HG03060 (cell line): ENCODE data around the gene TLN1.

Experiments
- ATAC-seq: cut with Tn5 transposase; IDR thresholded peaks from one replicate; pipeline ENCODE4 v1.9.1; 2021; ENCODE audit warnings: low read depth, moderate number of reproducible peaks; ENCODE audit not compliant: unreplicated experiment

Gene TLN1

DNA sequence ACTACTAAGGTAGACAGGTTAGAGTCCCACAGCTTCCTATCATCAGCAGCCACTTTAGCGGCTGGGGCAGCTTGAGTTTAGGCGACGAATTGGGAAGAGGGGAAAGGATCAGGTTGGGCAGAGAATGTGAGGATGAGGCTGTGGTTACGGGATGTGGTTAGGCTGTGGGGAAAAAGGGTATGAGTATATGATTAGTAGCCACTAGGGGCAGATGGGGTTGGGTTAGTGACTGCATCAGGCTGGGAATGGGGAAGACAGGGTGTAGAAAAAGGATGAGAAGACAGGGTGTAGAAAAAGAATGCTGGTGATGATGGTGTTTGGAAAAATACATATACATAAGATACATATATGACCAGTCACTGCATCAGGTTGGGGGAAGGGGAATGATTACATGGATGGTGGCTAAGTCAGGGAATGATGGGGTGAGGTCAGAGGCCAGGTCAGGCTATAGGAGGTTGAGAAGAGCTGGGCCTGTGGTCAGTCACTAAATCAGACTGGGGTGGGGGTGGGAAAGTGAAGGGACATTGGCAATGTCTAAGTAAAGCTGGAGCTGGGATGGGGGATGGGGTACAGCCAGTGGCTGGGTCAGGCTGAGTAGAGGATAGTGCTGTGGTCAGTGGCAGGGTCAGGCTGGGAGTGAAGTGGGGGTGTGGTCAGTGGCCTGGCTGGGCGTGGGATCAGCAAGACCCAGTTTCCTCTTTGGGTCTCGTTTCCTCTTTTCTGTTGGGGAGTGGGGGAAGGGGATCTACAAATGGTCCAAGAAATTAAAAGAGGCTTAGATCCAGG lies 2.1 kb downstream of the TLN1 start:
- no peak for ATAC-seq

DNA sequence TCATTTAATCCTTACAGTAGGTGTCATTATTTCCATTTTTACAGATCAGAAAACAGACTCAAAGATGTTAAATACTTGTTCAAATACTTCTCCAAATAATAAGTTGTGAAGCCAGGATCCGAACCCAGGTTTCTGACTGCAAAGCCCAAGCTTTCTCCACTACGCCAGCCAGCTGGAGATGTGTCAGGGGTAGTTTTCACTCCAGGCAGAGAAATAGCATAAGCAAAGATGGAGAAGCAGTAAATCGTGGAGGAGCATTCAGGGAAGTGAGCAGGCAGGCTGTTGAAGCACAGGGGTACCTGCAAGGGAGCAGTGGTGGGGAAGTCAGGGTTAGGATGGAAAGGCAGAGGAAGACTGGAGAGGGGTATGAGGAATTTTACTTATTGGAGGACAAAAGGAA lies 2.9 kb downstream of the TLN1 start:
- ATAC-seq = no peak

DNA sequence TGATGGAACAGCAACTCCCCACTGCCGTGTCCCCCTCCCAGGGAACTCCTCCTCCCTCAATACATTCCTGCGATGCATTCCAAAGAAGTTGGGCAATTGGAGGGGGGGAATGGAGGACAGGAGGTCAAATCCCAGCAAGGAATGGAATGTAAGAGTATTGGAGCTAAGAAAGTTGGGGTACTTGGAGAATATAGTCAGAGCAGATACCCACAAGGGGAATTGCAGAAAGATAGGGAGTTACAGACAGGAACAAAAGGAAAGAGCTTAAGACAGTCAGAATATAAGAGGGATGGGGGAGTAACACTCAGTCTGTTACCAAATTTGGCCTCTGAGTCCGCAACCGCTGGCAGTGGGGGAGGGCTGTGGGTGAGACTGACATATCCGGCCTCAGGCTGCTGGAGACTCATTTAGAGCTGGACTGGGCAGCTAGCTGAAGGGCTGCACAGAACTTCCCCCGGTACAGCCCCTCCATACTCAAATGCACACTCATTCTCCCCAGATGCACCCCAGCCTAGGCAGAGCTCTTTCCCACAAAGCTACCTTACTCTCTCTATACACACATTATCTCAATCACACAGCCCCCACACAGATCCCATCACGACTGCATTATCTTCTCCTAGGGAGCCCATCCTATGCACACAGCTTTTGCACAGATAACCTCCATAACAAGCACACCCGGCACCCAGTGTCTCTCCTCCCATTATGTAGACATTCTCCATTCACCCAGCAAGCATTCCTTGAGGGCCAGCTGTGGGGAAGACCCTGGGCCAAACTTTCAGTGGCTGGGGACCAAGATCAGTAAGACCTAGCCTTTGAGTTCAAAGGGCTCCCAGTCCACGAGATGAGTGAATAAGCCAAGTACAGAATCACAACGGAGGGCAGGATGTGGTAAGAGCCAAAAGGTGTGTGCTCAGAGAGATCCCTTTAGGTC lies 3.7 kb downstream of the TLN1 start:
- no peak for ATAC-seq

DNA sequence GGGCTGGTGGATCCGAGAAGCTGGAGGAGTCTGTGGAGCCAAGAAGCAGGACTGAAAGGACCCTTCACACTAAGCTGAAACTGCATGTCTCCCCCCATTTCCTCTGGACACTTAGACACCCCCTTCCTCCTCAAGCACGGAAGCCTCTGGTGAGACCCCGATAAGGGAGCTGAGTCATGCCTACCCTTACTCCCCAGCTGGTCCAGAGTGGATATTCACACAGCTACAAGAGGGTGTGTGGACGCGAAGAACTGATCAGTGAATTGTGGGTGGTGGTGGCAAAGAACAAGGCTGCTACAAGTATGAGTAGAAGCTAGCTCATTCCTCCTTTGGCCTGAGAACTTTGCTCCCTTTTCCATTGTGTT lies 4.3 kb downstream of the TLN1 start:
- no peak for ATAC-seq

DNA sequence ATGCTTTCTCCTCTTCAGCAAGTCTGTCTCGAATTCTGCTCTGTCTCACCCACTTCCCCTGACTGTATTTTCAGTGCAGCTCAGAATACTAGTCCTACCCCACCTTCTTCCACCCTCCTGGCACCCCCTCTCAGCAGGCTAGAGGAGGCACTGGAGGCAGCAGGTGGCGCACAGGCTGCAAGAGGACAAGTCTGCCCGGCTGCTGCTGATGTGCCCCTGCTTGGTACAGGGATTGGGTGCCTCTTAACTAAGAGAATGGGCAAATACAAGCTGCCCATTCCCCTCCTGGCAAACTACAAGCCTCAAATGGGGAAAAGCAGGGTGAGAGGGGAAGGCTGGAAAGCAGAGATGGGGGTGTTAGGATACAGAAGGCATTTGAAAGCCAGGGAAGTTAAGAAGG lies 5.1 kb downstream of the TLN1 start:
- no peak for ATAC-seq

DNA sequence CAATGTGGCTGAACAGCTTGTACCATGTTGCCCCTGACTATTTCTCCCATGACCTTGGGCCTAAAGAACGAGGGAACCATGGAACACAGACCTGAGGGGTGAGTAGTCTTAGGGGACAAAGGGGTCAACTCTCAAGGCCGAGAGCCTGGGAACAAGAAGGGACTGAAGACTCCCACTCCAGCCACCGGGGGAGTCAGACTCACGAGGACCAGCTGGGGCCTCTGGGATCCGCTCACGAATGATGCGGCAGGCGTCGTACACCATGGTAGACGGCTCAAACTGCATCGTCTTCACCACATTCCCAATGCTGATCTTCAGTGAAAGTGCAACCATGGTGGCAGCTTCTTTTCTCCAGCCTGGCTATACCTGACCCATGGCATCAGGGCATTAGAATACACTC lies 6.6 kb downstream of the TLN1 start:
- no peak for ATAC-seq

DNA sequence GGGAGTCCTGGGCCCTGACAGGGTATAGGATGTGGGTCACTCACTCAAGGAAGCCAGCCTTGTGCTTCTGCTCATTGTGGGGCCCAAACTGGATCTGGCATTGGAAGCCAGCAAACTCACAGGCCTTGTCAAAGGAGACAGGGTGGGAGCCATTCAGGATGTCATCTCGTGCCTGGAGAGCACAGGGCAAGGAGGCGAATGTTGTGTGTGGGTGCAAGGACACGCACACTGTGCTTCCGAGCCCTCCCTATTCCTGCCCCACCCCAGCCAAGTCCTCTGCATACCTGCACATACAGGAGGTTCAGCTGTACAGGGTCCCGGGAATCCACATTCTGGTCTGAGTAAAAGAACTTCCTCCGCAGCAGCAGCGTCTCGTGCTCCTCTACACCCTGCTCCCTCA lies 8.1 kb downstream of the TLN1 start:
- no peak for ATAC-seq

DNA sequence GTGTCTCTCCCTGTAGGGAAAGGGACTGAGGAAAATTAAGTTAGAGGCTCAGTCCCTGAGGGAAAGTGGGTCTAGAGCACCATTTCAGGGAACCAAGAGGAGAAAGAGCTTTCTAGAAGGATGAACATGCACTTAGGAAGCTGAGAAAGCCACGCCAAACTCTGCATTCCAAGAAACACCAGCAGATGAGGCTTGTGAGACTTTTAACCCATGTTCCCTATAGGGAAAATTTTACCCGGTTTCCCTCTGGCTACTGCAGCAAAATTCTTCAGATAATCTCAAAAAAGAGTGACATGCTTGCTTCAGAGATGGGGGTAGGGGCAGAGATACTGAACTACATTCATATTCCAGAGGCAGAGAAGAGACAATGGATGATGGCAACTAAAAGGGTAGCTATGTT lies 8.6 kb downstream of the TLN1 start:
- ATAC-seq = no peak

DNA sequence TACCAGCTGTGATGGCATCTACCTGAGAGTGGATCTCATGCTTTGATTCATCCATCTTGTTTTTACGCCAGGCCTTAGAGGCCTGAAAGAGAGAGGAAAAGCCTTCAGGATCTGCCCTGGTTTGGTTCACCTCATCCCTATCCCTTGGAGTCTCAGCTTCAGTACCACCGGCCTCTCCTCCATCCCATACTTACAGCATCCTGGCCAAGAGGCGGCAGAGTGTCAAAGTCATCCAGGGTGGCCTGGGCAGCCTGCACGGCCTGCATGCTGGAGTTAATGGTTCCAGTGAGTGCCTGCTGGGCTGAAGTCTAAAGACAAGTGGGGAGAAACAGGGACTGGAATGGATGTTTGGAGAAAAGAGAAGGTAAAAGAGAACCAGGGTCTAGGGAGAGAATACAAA lies 12.4 kb downstream of the TLN1 start:
- no peak for ATAC-seq

DNA sequence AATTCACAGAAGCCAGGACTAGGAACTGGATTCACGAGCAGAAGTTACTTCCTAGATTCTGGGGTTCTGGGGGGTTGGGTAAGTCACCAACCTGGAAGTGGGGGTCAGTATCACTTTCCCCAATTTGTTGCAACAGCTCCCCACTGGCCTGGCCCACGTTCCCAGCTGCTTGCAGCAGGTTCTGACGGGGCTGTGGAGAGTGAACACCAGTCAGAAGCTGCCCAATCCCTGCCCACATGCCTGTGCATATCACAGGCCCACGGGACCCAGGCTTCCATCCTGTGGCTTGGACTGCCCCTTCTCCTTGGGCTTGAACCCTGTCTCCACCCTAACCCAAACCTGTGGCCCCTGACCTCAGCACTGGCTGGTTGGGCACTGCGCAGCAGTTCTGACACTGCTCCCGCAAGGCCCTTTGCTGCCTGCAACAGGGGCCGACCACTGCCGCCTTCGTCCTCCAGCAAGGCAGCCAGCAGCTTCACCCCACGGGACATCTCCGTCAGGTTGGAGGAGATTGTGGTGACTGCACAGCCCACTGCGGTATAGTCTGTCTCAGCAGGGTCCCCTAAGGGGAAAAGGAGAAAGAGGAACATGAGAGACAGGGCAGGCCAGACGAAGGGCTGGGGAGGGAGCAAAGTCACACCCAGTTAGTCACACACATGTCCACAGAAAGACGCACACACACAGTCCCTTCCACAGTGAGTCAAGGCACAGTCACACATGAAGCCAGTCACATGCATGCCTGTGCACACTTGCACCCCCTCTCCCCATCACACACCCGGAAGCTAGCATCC lies 13.1 kb downstream of the TLN1 start:
- no peak for ATAC-seq

DNA sequence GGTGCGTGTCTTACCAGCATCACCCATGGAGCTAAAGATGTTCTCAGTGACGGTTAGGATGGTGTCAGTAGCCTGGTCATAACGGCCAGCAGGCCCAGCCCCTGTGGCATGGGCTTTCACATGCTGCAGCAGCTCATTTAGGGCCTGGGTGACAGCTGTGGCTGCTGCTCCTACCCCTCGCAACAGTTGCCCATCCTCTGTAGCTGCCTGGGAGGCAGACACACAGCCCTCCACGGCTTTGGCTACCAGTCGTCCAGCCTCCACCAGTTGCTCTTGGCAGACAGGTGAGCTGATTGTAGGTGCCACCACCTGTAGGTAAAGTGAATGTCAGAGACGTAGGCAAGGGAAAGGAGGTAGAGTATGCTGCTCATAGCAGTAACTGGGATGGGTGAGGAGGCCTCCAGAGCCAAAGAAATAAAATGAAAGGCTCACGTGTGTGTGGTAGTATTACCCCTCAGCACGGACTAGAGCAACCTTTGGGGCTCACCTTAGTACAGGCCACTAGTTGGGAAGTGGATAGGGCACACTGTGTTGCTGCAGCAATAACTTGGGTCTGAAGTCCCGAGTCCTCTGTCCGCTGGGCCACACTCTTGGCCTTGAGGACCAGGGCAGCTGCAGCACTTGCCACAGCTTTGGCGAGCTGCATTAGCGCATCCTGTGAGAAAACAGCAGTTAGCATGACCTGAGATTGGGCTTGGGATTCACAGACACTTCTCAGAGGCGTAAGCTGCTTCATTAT lies 14.7 kb downstream of the TLN1 start:
- no peak for ATAC-seq

DNA sequence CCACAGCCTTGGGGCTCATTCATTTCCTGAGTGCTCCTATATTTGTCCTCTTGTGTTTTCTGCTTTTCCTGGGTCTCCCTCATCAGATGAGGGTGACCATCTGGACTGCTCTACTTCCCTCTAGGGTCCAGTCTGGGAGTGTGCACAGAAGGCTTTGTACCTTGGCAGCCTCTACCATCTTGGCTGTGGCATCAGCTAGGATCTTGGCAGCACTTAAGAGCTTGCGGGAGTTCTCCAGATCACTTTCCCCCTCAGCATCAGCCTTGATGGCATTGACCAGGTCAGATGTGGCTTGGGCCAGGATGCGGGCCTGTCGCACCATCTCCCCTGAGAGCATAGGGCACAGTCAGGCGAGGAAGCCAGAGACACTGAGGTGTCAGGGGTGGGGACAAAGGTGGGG lies 15.8 kb downstream of the TLN1 start:
- no peak for ATAC-seq

DNA sequence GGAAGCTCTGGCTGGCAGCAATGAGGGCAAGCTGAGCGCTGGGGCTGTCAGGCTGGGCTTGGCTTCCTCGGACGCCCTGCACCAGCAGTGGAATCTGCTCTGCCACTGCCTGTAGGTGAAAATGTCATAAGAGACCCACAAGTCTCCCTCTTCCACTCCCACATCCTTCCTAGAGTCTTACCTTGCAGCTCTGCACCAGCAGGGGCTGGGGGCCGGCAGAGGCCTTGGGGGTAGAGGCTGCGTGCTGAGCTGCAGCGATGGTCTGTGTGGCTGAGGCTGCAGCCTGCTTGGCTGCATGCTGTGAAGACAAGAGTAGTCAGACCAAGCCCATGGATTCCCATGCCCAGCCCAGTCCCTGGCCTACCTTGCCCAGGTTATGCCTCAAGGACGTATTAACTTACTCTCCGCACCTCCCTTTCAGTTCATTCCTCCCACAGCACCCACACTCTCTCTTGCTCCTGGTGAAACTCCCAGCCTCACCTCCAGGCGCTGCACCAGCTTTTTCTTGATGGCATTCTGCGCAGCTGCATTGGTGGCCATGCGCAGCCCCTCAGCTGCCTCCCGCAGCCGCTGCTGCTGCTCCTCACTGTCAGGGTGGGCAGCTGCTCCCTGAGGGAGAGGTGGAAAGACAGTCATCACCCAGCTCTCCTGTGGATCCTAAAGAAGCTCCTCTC lies 17.3 kb downstream of the TLN1 start:
- no peak for ATAC-seq

DNA sequence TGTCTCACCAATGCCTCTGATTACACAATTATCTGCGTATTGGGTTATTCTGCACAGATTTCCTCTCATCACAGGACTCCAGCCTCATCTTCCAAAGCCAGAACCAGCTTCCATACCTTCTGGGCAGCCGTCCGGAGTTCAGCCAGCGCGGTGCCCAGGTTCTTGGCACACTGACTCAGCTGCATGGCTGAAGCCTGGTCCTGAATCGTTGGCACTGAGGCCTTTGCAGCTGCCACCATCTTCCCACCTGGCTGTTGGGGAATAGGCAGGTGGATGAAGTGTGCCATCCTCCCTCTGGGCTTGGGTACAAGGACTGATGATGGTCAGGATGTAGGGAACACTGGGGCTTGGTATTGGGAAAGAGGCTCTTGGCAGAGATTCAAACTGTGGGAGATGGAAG lies 17.9 kb downstream of the TLN1 start:
- no peak for ATAC-seq

DNA sequence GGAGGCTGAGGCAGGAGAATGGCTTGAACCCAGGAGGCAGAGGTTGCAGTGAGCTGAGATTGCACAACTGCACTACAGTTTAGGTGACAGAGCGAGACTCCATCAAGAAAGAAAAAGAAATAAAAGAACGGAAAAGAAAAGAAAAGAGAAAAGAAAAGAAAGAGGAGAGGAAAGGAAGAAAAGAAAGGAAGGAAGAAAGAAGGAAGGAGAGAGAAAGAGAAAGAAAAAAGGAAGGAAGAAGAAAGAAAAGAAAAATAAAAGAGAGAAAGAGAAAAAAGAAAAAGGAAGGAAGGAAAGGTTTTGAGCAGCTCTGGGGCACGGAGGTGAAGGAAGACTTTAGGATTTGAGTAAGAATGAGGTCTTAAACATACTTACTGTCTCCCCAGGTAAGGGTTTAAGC lies 18.4 kb downstream of the TLN1 start:
- no peak for ATAC-seq

DNA sequence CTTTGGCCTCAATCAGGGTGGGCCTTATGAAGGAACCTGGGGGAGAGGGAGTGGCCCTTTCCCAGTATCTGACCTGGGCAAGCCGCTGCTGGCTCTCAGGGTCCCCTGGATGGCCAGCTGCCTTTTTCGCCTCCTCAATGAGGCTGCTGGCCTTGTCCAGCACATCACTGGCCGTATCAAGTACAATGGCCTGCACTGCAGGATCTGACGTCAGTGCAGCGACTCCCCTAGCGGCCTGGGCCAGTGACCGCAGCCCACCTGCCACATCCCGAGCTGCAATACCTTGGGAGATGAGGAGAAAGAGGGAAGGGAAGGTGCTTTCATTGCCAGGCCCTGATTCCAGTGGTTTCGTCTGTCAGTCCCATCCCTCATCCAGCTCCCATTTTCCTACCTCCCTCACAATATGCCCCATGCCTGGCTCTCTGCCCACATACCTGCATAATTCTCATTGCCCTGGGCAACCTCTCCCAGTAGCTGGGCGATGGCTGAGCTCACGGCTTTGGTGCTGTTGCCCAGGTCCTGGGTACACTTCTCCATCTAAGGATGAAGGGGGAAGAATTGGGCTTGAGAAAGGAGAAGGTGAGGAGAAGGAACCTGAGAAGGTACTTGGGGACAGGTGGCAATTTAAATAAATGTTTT lies 19.1 kb downstream of the TLN1 start:
- no peak for ATAC-seq

DNA sequence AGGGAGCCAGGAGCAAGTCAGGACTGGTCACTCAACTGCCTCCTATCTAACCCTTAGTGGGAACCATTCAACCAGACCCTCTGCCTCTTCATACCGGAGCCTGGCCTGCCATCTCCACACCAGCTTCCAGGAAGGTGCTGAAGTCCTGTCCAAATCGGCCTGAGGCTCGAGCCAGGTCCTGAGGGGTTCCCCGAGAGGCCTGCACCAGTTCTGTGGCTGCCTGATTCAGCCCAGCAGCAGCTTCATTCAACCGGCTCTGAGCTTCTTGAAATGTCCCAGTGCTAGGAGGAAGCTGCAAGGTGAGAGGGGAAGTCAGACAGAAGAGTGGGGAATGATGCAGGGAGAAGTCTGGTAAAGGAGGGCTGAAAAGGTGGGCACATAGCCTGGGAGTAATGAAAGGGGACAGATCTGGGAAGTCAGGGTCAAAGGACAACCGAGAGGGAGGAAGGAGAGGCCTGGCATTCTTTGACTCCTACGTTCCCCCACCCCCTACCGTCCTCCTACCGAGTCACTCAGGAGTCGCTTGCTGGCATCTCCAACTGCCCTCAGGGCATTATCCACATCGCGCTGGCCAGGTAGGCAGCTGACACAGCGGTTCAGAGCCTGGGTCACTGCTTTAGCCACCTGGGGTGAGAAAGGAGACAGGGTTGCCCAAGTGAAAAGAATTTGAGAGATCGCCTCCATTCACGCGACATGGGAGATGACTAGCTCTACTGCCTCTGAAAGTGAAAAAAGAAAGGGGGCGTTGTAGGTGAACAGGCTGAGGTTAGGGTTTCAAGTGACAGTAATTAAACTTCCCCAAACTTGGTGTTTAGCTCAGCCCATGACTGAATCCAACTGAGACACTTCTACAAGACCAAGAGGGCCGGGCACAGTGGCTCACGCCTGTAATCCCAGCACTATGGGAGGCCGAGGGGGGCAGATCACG lies 20.2 kb downstream of the TLN1 start:
- ATAC-seq = no peak

DNA sequence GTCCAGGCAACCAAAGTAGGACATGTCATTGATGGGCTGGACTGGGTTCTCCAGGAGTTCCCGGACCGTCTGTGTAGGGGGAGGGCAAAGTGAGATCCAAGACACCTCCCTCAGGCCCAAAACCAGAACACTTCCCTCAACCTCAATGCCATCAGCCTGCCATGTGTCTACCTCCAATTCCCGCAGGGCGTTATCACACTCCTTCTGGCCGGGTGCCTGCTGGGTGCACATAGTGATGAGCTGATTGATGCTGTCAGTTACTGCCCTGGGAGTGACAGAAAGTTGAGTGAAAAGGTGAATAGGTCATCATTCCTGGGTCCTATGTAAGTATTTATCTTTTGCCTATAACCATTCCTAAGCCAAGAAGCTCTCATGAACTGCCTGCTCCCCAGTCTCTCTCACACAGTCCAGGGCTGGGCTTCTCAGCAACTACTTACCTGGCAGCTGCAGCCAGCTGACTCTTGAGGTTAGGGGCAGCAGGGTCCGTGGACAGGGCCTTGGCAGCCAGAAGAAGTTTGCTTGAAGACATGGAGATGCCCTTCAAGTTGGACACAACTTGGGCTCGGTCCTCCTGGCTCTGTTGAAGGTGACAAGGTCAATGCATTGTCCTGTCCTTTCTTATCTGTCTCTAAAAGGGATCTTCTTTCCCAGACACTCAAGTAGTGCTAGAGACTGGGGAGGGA lies 21.0 kb downstream of the TLN1 start:
- no peak for ATAC-seq
